ENCODE data around the gene ACIN1. TPM values are rescaled to one million over a fixed set of nuclear protein-coding genes. Genes with fewer than 3 reads are reported as not detected.

ACIN1 gene
- total and polyA plus RNA-seq, 10 of the 15 experiments (the other 5 are each of a cell fraction or from before 2014, with no cell fraction given): 4.3 to 148 (median 93.4) TPM

DNA sequence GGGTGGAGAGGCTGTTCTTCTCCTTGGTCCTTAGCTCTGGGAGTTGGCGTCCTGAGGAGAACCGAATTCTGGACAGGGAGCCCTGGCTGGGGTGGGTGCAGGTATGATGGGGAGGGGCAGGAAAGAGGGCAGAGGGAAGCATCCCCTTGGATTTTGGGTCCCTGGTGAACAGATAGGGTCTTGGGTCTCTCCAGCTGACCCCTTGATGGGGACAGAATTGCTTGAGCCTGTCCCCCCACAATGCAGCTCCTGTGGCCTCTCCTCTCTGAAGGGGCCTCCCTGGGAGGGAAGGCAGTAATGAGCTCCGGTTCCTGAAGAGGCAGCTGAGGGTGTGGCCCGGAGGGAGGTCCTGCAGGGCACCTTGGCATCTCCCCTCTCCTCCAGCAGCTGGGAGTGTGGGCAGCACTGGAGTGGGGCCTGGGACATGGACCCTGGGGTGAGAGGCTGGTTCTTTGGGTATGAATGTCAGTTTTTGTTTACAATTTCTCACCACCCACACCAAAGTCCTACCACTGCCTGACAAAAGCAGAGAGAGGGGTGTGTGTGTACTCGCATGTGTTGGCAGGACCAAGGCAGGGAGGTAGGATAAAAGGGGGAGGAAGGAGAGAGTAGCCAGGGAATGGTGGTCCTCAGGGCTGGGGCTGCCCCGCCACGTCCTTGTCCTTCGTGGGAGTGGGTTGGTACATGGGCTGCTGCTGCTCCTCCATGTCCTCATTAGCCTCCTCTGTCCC lies 31.8 kb upstream of the ACIN1 start:
- H3K9me3 ChIP-seq (replicated peaks; ENCODE audit: control insufficient read depth, insufficient read depth, low read length): no peaks in the 10 kb centered on the region
- FAIRE-seq: no peak
- intact Hi-C loops (cut with micrococcal nuclease; ENCODE audit: unreplicated experiment) (no loop called here), in situ Hi-C loops (cut with MboI) (loop anchor here (10.0 kb wide), 1 partner anchor 58 kb away; the partner anchor contains the start of gene SLC7A8)
- CTCF ChIA-PET: no interaction called here
- DNase-seq (ENCODE audit: low read depth, low spot score): no peak
- H2AFZ ChIP-seq (ENCODE audit: control insufficient read depth, low read depth, low read length): no peak overlapping the region
- SMC1A ChIA-PET (ENCODE audit: uncharacterized antibody, unreplicated experiment): interaction anchor here (1.0 kb wide), 1 partner anchor 254 kb away, joined by 3 read pairs; no protein-coding TSS in a partner anchor
- no peak overlapping the region for H3K4me2 ChIP-seq (ENCODE audit: control insufficient read depth, insufficient read depth)
- no peaks in the 10 kb centered on the region for H3K79me2 ChIP-seq (ENCODE audit: control insufficient read depth, insufficient read depth, low read length)
- no peak for ATAC-seq
- 24% methylated on average over 8 of the region's 8 CpGs for WGBS (ENCODE audit: insufficient coverage, insufficient replicate concordance, low lambda C conversion rate, missing lambda C conversion rate)
- POLR2A ChIA-PET: no interaction called here
- H3K27me3 ChIP-seq (replicated peaks in 1 of 2; ENCODE audit: control insufficient read depth in 2 of 2, insufficient read depth in 2 of 2, low read length in 1 of 2): no peaks in the 10 kb centered on the region; a peak in 3 of 4 replicates
- H4K20me1 ChIP-seq (ENCODE audit: control insufficient read depth, insufficient read depth): no peaks in the 10 kb centered on the region
- RAD21 ChIA-PET (ENCODE audit: unreplicated experiment): no interaction called here
- TF ChIP-seq FOS (IDR thresholded peaks at IDR 0.05; ENCODE audit: borderline replicate concordance, extremely low read depth, insufficient read length) (no peak), RBBP5 (conservative IDR thresholded peaks at IDR 0.05) (no peak), RAD21 (IDR thresholded peaks at IDR 0.05; ENCODE audit: insufficient read depth, low read depth, low read length) (no peak), SIX5 (IDR thresholded peaks at IDR 0.05; ENCODE audit: low read depth, low read length, severe bottlenecking) (no peak), SUZ12 (IDR thresholded peaks at IDR 0.05; ENCODE audit: unreplicated experiment) (no peak)
- TF ChIP-seq, protein P1, sequence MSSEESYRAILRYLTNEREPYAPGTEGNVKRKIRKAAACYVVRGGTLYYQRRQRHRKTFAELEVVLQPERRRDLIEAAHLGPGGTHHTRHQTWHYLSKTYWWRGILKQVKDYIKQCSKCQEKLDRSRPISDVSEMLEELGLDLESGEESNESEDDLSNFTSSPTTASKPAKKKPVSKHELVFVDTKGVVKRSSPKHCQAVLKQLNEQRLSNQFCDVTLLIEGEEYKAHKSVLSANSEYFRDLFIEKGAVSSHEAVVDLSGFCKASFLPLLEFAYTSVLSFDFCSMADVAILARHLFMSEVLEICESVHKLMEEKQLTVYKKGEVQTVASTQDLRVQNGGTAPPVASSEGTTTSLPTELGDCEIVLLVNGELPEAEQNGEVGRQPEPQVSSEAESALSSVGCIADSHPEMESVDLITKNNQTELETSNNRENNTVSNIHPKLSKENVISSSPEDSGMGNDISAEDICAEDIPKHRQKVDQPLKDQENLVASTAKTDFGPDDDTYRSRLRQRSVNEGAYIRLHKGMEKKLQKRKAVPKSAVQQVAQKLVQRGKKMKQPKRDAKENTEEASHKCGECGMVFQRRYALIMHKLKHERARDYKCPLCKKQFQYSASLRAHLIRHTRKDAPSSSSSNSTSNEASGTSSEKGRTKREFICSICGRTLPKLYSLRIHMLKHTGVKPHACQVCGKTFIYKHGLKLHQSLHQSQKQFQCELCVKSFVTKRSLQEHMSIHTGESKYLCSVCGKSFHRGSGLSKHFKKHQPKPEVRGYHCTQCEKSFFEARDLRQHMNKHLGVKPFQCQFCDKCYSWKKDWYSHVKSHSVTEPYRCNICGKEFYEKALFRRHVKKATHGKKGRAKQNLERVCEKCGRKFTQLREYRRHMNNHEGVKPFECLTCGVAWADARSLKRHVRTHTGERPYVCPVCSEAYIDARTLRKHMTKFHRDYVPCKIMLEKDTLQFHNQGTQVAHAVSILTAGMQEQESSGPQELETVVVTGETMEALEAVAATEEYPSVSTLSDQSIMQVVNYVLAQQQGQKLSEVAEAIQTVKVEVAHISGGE (CRISPR knock-in tag; IDR thresholded peaks at IDR 0.05): no peak
- H3K4me1 ChIP-seq (ENCODE audit: control insufficient read depth, insufficient read depth, low read length): no peaks in the 10 kb centered on the region
- BruUV-seq (replicated peaks): no TSS peak
- no peak overlapping the region for H3K27ac ChIP-seq (ENCODE audit: control insufficient read depth, insufficient read depth)
- no peak overlapping the region for H3K4me3 ChIP-seq
- H3K9ac ChIP-seq (ENCODE audit: control insufficient read depth, insufficient read depth, low read length): no peak overlapping the region
- H3K36me3 ChIP-seq (ENCODE audit: control insufficient read depth in 2 of 2, insufficient read depth in 2 of 2, low read length in 1 of 2): no peaks in the 10 kb centered on the region

Measured in GM12878 (cell line).